ENCODE results near the gene NOS1AP.
"Not testable (repeated sequence)": the region's sequence is repeated elsewhere in the genome, so short reads cannot be mapped to it uniquely, and the experiment has no call there.

NOS1AP gene

DNA sequence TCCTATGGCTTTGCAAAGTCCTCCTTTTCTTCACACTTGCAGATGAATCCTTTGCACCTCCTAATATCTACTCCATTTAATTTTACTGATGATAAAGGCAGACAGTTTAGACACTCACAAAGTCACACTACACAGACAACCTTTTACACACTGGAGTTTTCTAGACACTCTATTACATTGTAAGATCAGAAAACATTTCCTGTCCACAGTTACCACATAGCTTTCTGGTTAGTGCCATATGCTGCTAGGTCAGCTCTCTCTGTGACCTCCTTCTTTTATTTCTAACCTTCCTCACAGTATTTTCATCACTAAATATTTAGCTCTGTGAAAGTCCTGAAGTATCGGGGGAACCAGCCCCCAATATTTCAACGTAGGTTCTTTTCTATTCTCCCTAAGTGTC is 337.3 kb downstream of the NOS1AP start:
- no peak for TF ChIP-seq MYC (IDR thresholded peaks at IDR 0.05; ENCODE audit: low read depth, low read length)
- no peak overlapping the region for H3K4me3 ChIP-seq (ENCODE audit: low read depth, low read length)
- no peak for DNase-seq (ENCODE audit: low read depth)

GRCh38 chr1:162407539-162407938 is 338.0 kb downstream of the NOS1AP start:
- no peak for DNase-seq (ENCODE audit: low read depth)
- TF ChIP-seq MYC (IDR thresholded peaks at IDR 0.05; ENCODE audit: low read depth, low read length) (no peak), CTCF (IDR thresholded peaks at IDR 0.05; ENCODE audit: low read depth, low read length) (no peak), MAX (IDR thresholded peaks at IDR 0.05; ENCODE audit: low read depth, low read length) (no peak), POLR2A (IDR thresholded peaks at IDR 0.05; ENCODE audit: extremely low read depth, insufficient read length) (no peak)
- no peak overlapping the region for H3K4me3 ChIP-seq (ENCODE audit: low read depth, low read length)

DNA sequence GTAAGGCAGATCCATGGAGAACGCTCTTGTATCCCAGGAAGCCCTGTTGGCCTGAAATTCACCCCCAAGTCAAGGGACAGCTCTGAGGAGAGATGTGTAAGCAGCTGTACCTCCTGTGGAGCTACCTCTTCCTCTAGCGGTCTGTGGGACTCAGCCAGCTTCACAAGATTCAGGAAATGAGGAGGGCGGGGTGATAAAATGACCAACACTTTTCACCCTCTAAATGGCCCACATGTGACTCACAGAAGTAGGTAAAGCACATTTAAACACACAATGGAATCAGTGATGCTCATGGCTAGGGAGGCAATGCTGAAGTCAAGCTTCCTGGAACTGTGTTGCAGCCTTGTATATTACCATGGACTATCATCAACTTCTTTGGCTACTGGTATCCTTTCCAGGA is 342.5 kb downstream of the NOS1AP start, which contains the start of gene SH2D1B:
Gene SH2D1B (minus strand): TSS at position 135 of the 400 bp plus-strand sequence. CDS start 120 bp downstream, at position 15.
- H3K4me3 ChIP-seq (ENCODE audit: low read depth, low read length) = no peak within 1 kb of the TSS
- no peak for TF ChIP-seq POLR2A (IDR thresholded peaks at IDR 0.05; ENCODE audit: extremely low read depth, insufficient read length)
- no peak for TF ChIP-seq MYC (IDR thresholded peaks at IDR 0.05; ENCODE audit: low read depth, low read length)
- no peak for TF ChIP-seq CTCF (IDR thresholded peaks at IDR 0.05; ENCODE audit: low read depth, low read length)
- no peak for TF ChIP-seq MAX (IDR thresholded peaks at IDR 0.05; ENCODE audit: low read depth, low read length)
- DNase-seq (ENCODE audit: low read depth) = no peak

- TF ChIP-seq CTCF (IDR thresholded peaks at IDR 0.05; ENCODE audit: low read depth, low read length) (no peak), MAX (IDR thresholded peaks at IDR 0.05; ENCODE audit: low read depth, low read length) (no peak), MYC (IDR thresholded peaks at IDR 0.05; ENCODE audit: low read depth, low read length) (no peak), POLR2A (IDR thresholded peaks at IDR 0.05; ENCODE audit: extremely low read depth, insufficient read length) (no peak)
Measured at GRCh38 chr1:162416215-162416614, 346.7 kb downstream of the NOS1AP start.

DNA sequence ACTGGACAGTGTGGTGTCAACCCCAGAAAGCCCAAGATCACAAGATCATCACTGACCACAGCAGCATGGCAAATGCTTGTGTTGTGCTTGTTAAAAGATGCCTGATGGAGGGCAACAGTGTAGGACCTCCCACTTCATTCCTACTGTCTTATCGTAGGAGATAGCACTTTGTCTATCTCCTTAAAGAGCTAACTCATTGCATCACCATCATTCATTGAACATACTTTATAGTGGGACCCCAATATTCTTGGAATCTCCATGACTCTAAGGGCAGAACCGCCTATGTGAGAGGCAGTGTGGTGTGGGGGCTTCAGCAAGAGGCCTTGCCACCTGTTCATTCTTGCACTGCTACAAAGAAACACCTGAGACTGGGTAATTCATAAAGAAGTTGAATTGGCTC is 347.4 kb downstream of the NOS1AP start:
- no peak for DNase-seq (ENCODE audit: low read depth)
- no peak for TF ChIP-seq POLR2A (IDR thresholded peaks at IDR 0.05; ENCODE audit: extremely low read depth, insufficient read length)
- TF ChIP-seq MAX (IDR thresholded peaks at IDR 0.05; ENCODE audit: low read depth, low read length) = no peak

More at GRCh38 chr1:162416215-162416614, 346.7 kb downstream of the NOS1AP start:
- no peak overlapping the region for H3K4me3 ChIP-seq (ENCODE audit: low read depth, low read length)
- no peak for DNase-seq (ENCODE audit: low read depth)

GRCh38 chr1:162417650-162418049 is 348.2 kb downstream of the NOS1AP start:
- no peak for DNase-seq (ENCODE audit: low read depth)
- H3K4me3 ChIP-seq (ENCODE audit: low read depth, low read length) = no peak overlapping the region
- TF ChIP-seq POLR2A (IDR thresholded peaks at IDR 0.05; ENCODE audit: extremely low read depth, insufficient read length) (no peak), MYC (IDR thresholded peaks at IDR 0.05; ENCODE audit: low read depth, low read length) (no peak), CTCF (IDR thresholded peaks at IDR 0.05; ENCODE audit: low read depth, low read length) (no peak), MAX (IDR thresholded peaks at IDR 0.05; ENCODE audit: low read depth, low read length) (no peak)

More for the DNA sequence above, 347.4 kb downstream of the NOS1AP start:
- no peak overlapping the region for H3K4me3 ChIP-seq (ENCODE audit: low read depth, low read length)

DNA sequence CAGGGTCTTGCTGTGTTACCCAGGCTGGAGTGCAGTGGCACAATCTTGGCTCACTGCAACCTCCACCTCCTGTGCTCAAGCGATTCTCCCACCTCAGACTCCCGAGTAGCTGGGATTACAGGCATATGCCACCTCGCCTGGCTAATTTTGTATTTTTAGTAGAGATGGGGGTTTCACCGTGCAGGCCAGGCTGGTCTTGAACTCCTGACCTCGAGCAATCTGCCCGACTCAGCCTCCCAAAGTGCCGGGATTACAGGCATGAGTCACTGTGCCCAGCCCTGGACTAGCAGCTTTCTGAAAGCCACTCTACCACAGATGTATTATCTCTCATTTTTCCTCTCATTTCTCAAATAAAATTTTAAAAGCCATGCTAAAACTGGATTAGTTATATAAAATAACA is 349.1 kb downstream of the NOS1AP start:
- DNase-seq (ENCODE audit: low read depth); H3K4me3 ChIP-seq (ENCODE audit: low read depth, low read length): not testable (repeated sequence)

- not testable (repeated sequence) for DNase-seq (ENCODE audit: low read depth); H3K4me3 ChIP-seq (ENCODE audit: low read depth, low read length)
Measured at GRCh38 chr1:162419450-162419931, 350.0 kb downstream of the NOS1AP start.
